GM21515 (cell line): ENCODE results near the gene SIGLEC6.

Source experiments
- ATAC-seq: cut with Tn5 transposase; IDR thresholded peaks from one replicate; pipeline ENCODE4 v1.9.1; 2021; ENCODE audit not compliant: unreplicated experiment

SIGLEC6 gene

DNA sequence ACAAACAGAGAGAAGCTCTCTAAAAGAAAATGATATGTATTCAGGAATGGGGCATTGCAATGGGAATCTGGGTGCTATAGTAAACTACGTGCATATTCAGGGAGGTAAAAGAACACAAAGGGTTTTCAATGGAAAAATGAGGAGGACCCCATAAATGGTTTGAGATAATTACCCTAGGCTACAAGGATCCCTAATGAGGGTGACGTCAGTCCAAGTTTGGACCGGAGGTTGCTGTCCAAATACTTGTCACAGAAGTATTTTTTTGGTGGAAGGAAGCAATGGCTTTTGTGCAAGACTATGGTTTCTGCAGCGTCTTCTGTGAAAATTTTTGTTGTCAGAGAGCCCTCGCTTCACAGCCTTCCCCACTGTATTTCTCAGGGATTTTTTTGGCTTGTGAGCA is 54.1 kb downstream of the SIGLEC6 start:
- ATAC-seq: no peak

DNA sequence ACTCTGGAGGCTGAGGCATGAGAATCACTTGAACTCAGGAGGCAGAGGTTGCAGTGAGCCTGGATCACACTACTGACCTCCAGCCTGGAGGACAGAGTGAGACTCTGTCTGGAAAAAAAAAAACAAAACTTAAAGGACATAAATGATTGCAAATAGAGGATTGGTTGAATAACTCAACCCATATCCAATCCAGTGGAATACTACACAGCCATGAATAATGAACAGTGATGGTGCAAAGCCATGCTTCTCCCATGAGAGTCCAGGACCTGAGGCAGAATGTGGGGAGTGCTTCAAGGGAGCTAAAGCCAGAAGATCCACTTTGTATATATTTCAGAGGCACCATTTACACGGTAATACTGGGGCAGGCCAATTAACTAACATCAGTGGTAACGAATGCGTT is 55.3 kb downstream of the SIGLEC6 start:
- ATAC-seq: no peak

GRCh38 chr19:51473009-51473707 is 58.3 kb downstream of the SIGLEC6 start:
- ATAC-seq: no peak

- ATAC-seq: no peak
These were observed 58.9 kb downstream of the SIGLEC6 start for GRCh38 chr19:51472607-51473006.

GRCh38 chr19:51471527-51471926 is 59.9 kb downstream of the SIGLEC6 start:
- no peak for ATAC-seq

GRCh38 chr19:51470966-51471365 is 60.5 kb downstream of the SIGLEC6 start:
- ATAC-seq: no peak

- no peak for ATAC-seq
These were observed 61.8 kb downstream of the SIGLEC6 start for GRCh38 chr19:51469629-51470028.

DNA sequence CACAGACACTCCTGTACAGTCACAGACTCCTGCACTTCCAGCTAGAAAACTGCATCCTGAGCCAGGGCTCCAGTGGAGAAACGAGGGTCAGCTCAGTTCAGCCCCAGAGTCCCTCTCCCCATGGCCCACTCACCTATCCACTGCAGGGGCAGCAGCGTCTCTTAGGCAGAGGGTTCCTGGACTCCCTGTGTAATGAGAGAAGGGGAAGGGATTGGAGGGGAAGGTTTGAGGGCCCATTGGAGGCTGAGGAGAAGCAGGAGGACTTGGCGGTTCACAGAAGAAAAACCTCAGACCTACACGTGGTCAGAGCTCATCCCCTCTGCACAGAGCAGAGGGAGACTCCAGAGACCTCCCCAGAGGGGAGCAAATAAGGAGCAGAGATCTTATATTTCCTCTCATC is 62.3 kb downstream of the SIGLEC6 start:
- no peak for ATAC-seq

DNA sequence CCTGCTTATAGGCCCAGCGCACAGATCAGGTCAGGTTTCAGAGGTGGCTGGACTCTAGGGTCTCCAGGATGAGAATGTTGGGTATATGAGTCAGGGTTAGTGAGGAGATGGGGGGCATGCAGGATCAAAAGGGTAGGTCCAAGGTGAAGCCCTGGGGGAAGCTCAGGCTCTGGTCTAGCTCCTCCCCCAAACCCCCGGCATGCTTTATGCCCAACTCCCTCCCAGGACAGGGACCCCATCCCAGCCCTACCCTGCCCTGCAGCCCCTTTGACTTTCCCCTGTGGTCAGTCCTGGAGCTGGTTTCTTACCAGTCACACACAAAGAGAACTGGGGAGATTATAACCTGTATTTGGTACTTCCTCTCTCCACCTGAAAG is 62.9 kb downstream of the SIGLEC6 start:
- ATAC-seq: no peak

DNA sequence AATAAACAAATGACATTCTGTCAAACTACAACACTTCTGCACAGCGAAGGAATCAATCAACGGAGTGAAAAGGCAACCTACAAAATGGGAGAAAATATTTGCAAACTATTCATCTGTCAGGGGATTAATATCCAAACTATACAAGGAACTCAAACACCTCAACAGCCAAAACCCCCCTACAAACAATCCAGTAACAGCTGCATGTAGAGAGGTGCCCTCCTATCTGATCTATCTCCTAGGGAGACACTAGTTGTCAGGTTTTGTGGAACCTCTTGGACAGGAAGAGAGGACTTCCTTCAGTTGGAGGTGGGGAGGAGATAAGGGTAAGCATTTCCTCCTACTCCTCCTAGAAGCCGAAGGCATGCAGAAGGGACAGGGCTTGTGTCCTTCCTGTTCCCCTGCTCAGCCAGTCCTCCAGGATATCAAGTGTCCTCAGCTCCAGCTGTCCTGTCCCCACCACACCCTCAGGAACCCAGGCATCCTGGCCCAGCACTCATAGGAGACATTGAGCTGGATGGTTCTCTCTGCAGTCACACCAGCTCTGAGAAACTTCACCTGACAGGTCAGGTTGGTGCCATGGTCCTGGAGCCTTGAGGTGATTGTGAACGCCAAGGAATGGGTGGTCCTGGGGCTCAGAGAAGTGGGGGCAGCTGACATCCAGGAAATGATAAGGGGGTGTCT is 63.5 kb downstream of the SIGLEC6 start:
- no peak for ATAC-seq
